Neural progenitor cell (in vitro differentiated cells): ENCODE results near the gene XAGE3. TPM values are rescaled to one million over a fixed set of nuclear protein-coding genes. Genes with fewer than 3 reads are reported as not detected.
"Not testable (repeated sequence)": the region's sequence is repeated elsewhere in the genome, so short reads cannot be mapped to it uniquely, and the experiment has no call there.

Experiments used
- DNase-seq: peaks from one replicate; pipeline ENCODE4 v3.0.0-alpha.2; 2016; ENCODE audit warnings: low spot score
- H2AFZ ChIP-seq: fragments of 200-600 bp; sonication (generic); replicated peaks from 2 replicates; pipeline ENCODE4 v1.6.1; 2016; ENCODE audit warnings: antibody characterized with exemption
- H3F3A ChIP-seq: fragments of 200-600 bp; sonication (generic); 2 replicates; pipeline ENCODE4 v1.6.1; 2016; ENCODE audit warnings: antibody characterized with exemption, low read depth
- H3K27ac ChIP-seq: fragments of 200-600 bp; sonication (generic); 2 replicates; pipeline ENCODE4 v1.5.1; 2016; ENCODE audit warnings: mild to moderate bottlenecking
- H3K27me3 ChIP-seq: fragments of 200-600 bp; sonication (generic); 2 replicates; pipeline ENCODE4 v1.6.1; 2016; ENCODE audit warnings: mild to moderate bottlenecking, moderate library complexity
- H3K36me3 ChIP-seq: fragments of 200-600 bp; sonication (generic); 2 replicates; pipeline ENCODE4 v1.5.1; 2016
- H3K4me1 ChIP-seq: fragments of 200-600 bp; sonication (generic); 2 replicates; pipeline ENCODE4 v1.6.1; 2016; ENCODE audit warnings: mixed run types
- H3K4me2 ChIP-seq: fragments of 200-600 bp; sonication (generic); 2 replicates; pipeline ENCODE4 v1.6.1; 2016
- H3K4me3 ChIP-seq: fragments of 200-600 bp; sonication (generic); 2 replicates; pipeline ENCODE4 v1.5.1; 2016
- H3K79me2 ChIP-seq: fragments of 200-600 bp; sonication (generic); 2 replicates; pipeline ENCODE4 v1.6.1; 2016; ENCODE audit warnings: low read depth
- H3K9ac ChIP-seq: fragments of 200-600 bp; sonication (generic); 2 replicates; pipeline ENCODE4 v1.6.1; 2016
- H3K9me3 ChIP-seq: fragments of 200-600 bp; sonication (generic); 2 replicates; pipeline ENCODE4 v1.5.1; 2016; ENCODE audit warnings: low read depth
- H4K20me1 ChIP-seq: fragments of 200-600 bp; sonication (generic); 2 replicates; pipeline ENCODE4 v1.6.1; 2016; ENCODE audit warnings: low read depth
- H3K27ac Mint-ChIP-seq: 3 replicates; pipeline ENCODE4 v1.8.0; 2021; ENCODE audit warnings: mixed read lengths
- H3K27me3 Mint-ChIP-seq: 2 replicates; pipeline ENCODE4 v1.8.0; 2022; ENCODE audit warnings: low read depth, mild to moderate bottlenecking, inconsistent platforms, moderate library complexity, mixed read lengths; ENCODE audit not compliant: insufficient read depth
- H3K36me3 Mint-ChIP-seq: 3 replicates; pipeline ENCODE4 v1.8.0; 2021; ENCODE audit warnings: mixed read lengths
- H3K4me1 Mint-ChIP-seq: 3 replicates; pipeline ENCODE4 v1.8.0; 2021; ENCODE audit warnings: mixed read lengths
- H3K4me3 Mint-ChIP-seq: 3 replicates; pipeline ENCODE4 v1.8.0; 2021; ENCODE audit warnings: mild to moderate bottlenecking, moderate library complexity, mixed read lengths
- H3K9me3 Mint-ChIP-seq: 3 replicates; pipeline ENCODE4 v1.8.0; 2020; ENCODE audit warnings: mixed read lengths
- EZH2 ChIP-seq: fragments of 200-600 bp; sonication (generic); IDR thresholded peaks from 2 replicates; pipeline ENCODE4 v1.6.1; 2017; ENCODE audit warnings: antibody characterized with exemption, mild to moderate bottlenecking, moderate library complexity
- EZH2phosphoT487 ChIP-seq: fragments of 200-600 bp; sonication (generic); IDR thresholded peaks from 2 replicates; pipeline ENCODE4 v1.6.1; 2017; ENCODE audit warnings: antibody characterized with exemption
- total RNA-seq: library from RNA; depleted of rRNA; stranded (reverse); fragments of >200 nt; gene quantifications from 2 replicates; pipeline ENCODE4 v1.2.3, GENCODE V29; 2015; ENCODE audit warnings: low replicate concordance
- TF ChIP-seq, protein P1 (sequence below): fragments of 200-600 bp; sonication (generic); IDR thresholded peaks from 2 replicates; pipeline ENCODE4 v1.5.1; 2017; ENCODE audit warnings: antibody characterized with exemption, mild to moderate bottlenecking

Gene XAGE3, protein sequence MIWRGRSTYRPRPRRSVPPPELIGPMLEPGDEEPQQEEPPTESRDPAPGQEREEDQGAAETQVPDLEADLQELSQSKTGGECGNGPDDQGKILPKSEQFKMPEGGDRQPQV
- not detected in 2 replicates for total RNA-seq

DNA sequence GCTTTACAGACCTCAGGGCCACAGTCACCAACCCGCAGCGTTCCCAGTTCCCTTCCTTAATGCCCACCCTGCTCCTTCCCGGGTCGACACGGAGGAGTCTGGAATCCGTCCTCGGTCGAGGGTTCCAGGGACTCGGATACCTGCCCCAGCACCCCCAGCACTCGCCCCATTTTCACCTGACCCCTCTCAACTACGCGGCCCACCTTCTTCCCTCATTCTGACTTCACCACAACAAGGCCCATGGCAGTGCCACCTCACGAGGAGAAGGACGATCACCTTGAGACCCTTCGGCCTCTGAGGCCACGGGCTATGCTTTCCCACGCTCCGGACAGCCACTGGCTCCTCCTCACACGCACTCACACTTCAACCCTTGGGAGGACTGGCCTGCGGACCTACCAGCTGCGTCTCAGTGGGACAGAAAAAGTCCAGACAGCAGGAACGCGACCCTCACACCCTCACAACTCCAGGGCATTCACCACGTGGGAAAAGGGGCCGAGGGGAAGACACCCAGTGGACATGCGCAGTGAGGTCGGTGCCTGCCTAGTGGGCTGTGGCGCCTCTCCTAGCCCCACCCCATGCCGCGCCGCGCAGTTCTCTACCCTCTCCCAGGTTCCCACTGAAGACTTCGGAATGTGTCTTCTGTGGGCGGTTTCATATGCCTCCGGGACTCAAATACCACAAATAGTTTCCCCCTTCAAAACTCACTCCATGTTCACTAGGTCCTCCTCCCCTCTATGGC, at the start of gene XAGE3:
Gene XAGE3 (minus strand): TSS at position 474 of the 739 bp plus-strand sequence. CDS start 950 bp downstream, outside the sequence.
- TF ChIP-seq EZH2, result no peak
- TF ChIP-seq, protein P1, sequence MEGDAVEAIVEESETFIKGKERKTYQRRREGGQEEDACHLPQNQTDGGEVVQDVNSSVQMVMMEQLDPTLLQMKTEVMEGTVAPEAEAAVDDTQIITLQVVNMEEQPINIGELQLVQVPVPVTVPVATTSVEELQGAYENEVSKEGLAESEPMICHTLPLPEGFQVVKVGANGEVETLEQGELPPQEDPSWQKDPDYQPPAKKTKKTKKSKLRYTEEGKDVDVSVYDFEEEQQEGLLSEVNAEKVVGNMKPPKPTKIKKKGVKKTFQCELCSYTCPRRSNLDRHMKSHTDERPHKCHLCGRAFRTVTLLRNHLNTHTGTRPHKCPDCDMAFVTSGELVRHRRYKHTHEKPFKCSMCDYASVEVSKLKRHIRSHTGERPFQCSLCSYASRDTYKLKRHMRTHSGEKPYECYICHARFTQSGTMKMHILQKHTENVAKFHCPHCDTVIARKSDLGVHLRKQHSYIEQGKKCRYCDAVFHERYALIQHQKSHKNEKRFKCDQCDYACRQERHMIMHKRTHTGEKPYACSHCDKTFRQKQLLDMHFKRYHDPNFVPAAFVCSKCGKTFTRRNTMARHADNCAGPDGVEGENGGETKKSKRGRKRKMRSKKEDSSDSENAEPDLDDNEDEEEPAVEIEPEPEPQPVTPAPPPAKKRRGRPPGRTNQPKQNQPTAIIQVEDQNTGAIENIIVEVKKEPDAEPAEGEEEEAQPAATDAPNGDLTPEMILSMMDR, result no peak
- TF ChIP-seq EZH2phosphoT487, result no peak
- Histone ChIP-seq H3K79me2 (no peaks in the 10 kb centered on the region), H3K4me1 (no peaks in the 10 kb centered on the region), H2AFZ (no peak within 1 kb of the TSS), H3F3A (no peaks in the 10 kb centered on the region), H3K9me3 (peaks cover 3% of the 10 kb centered on the region), H4K20me1 (no peaks in the 10 kb centered on the region), H3K4me3 (no peak within 1 kb of the TSS), H3K27me3 (peaks cover 13% of the 10 kb centered on the region), H3K36me3 (no peaks in the 10 kb centered on the region), H3K4me2 (no peak within 1 kb of the TSS), H3K27ac (no peak within 1 kb of the TSS), H3K9ac (no peak within 1 kb of the TSS)
- H3K27ac Mint-ChIP-seq, result no peak within 1 kb of the TSS
- peaks cover 3% of the 10 kb centered on the region for H3K27me3 Mint-ChIP-seq
- H3K36me3 Mint-ChIP-seq, result no peaks in the 10 kb centered on the region
- no peak within 1 kb of the TSS for H3K4me3 Mint-ChIP-seq
- H3K4me1 Mint-ChIP-seq, result no peaks in the 10 kb centered on the region
- DNase-seq, result no peak
- peaks cover 5% of the 10 kb centered on the region for H3K9me3 Mint-ChIP-seq

DNA sequence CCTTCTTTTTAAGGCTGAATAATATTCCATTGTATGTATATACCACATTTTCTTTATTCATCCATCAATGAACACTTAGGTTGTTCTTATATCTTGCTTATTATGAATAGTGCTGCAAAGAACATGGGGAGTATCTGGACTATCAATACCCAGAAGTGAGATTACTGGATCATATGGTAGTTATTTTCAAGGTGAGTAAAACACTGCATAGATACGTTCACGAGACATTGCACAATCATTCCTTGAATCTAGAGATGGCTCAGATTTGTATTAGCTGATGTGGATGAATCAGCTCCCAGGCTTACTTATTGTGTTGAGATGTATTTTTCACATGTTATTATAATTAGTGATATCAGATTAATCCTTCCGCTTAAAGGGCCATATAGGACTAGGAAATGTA, 46.8 kb upstream of the XAGE3 start:
- H3K4me1 Mint-ChIP-seq, H3K4me2 ChIP-seq, DNase-seq, H3K36me3 Mint-ChIP-seq, H4K20me1 ChIP-seq, H3K9ac ChIP-seq, H3K9me3 Mint-ChIP-seq, H3K36me3 ChIP-seq, H3K9me3 ChIP-seq, H3K27me3 ChIP-seq, H3K4me1 ChIP-seq, H3K79me2 ChIP-seq, H3K27ac ChIP-seq, H3F3A ChIP-seq, H2AFZ ChIP-seq, H3K27me3 Mint-ChIP-seq, H3K4me3 Mint-ChIP-seq, H3K27ac Mint-ChIP-seq, H3K4me3 ChIP-seq: not testable (repeated sequence)

DNA sequence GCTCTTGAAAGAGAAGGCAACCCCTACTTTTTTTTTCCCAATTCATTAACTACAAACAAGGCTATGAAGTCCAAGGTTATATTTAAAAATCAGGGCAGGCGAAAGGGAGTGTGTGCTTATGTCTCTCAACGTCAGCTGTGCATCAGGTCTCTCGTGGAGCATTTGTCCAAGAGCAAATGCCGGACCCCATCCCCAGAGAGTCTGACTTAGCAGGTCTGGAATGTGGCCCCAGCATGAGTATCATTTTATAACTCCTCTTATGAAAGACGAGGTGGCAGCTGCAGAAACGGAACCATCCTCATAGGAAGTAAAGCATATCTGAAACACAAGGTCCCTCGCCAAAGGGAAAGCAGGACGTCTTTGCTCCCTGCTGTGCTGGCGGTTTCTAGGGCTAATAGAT, 45.8 kb upstream of the XAGE3 start:
- DNase-seq, H3K9me3 ChIP-seq, H3K36me3 Mint-ChIP-seq, H3K9ac ChIP-seq, H3K27ac ChIP-seq, H3K36me3 ChIP-seq, H3K4me3 Mint-ChIP-seq, H3K27me3 Mint-ChIP-seq, H3F3A ChIP-seq, H3K79me2 ChIP-seq, H3K4me3 ChIP-seq, H3K27ac Mint-ChIP-seq, H3K4me1 ChIP-seq, H3K4me2 ChIP-seq, H3K9me3 Mint-ChIP-seq, H3K4me1 Mint-ChIP-seq, H2AFZ ChIP-seq, H3K27me3 ChIP-seq, H4K20me1 ChIP-seq: not testable (repeated sequence)

DNA sequence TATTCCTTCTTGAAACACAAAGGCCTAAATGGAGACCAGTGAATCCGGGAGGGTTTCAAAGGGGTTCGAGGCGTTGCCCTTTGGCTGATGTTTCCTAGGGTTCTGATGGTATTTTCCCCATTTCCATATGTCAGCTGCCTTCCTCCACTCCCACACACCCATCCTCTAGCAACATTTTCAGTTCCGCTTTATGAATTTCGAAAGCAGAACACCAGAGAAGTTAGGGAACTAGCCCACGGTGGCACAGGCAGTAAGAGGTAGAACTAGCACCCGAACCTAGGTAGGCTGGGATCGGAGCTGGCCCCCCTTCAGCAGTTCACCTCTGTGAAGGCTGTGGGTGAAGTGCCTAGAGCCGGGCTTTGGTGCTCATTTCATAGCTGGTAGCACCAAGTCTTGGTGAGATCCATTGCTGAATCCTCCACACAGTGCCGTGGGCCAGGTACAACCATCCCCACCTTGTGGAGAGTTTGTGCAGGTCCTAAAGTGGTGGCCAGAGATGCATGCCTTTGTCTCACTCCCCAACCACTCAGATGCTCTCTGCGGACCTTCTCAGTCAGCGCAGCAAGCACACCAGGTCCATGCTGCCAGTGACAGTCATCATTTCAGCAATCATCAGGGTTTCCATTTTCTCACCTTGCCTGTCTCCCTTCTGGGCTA, 41.6 kb upstream of the XAGE3 start:
- not testable (repeated sequence) for H4K20me1 ChIP-seq, H3K4me1 Mint-ChIP-seq, H3K9me3 ChIP-seq, H3K27me3 Mint-ChIP-seq, H3K27me3 ChIP-seq, H3K27ac Mint-ChIP-seq, H3K4me2 ChIP-seq, DNase-seq, H3K36me3 Mint-ChIP-seq, H3K9me3 Mint-ChIP-seq, H3K79me2 ChIP-seq, H3K4me3 Mint-ChIP-seq, H3K4me1 ChIP-seq, H3K36me3 ChIP-seq, H3K27ac ChIP-seq, H2AFZ ChIP-seq, H3K9ac ChIP-seq, H3K4me3 ChIP-seq, H3F3A ChIP-seq

DNA sequence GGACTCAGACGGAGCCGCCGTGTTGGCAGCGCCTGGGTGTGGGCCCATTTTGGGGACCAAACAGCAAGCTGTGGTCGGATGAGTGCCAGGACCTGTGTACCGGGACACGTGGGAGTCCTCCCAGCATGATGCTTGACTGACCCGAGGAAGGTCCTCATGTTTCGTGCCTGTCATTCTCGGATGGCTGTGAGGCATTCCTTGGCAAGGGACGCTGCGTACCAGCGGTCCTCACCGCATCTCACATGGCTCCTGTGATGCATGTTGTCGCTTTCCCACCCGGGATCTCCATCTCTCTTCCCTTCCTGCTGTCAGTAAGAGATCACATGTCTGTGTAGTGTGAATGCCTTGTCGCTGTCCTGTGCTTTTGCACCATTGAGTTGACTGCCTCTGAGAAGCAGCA, 40.0 kb upstream of the XAGE3 start:
- H3K27me3 ChIP-seq, H3K9ac ChIP-seq, H3K4me3 Mint-ChIP-seq, H3K27me3 Mint-ChIP-seq, H3K9me3 Mint-ChIP-seq, DNase-seq, H3K4me2 ChIP-seq, H3K36me3 Mint-ChIP-seq, H2AFZ ChIP-seq, H4K20me1 ChIP-seq, H3K36me3 ChIP-seq, H3K4me1 Mint-ChIP-seq, H3K79me2 ChIP-seq, H3K4me1 ChIP-seq, H3K27ac ChIP-seq, H3K4me3 ChIP-seq, H3K27ac Mint-ChIP-seq, H3F3A ChIP-seq, H3K9me3 ChIP-seq: not testable (repeated sequence)

DNA sequence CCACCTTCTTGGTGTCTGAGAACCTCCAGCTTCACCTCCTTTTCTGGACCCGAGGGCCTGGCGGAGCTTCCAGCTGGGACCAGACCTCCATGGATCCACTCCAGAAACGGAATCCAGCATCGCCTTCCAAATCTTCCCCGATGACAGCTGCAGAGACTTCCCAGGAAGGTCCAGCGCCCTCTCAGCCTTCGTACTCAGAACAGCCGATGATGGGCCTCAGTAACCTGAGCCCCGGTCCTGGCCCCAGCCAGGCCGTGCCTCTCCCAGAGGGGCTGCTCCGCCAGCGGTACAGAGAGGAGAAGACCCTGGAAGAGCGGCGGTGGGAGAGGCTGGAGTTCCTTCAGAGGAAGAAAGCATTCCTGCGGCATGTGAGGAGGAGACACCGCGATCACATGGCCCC, 39.3 kb upstream of the XAGE3 start:
- not testable (repeated sequence) for H3K4me3 Mint-ChIP-seq, H3K4me1 ChIP-seq, H3F3A ChIP-seq, H3K27ac Mint-ChIP-seq, H3K79me2 ChIP-seq, DNase-seq, H3K27me3 ChIP-seq, H2AFZ ChIP-seq, H3K9me3 Mint-ChIP-seq, H3K27ac ChIP-seq, H3K9ac ChIP-seq, H3K27me3 Mint-ChIP-seq, H3K36me3 ChIP-seq, H3K4me2 ChIP-seq, H3K4me3 ChIP-seq, H3K4me1 Mint-ChIP-seq, H4K20me1 ChIP-seq, H3K9me3 ChIP-seq, H3K36me3 Mint-ChIP-seq

DNA sequence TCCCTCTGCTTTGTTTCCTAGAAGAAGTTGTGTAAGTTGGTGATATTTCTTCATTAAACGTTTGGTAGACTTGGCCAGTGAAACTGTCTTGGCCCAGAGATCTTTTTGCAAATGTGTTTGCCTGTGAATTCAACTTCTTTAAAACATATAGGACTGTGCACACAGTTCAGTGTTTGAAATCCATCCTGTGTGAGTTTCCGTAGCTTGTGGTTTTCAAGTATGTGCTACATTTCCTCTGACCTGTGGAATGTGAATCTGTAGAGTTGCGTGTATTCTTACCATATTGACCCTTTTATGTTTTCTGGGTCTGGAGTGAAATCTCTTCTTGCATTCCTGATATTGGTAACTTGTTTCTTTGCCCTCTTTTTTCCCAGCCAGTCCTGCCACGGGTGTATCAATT, 38.2 kb upstream of the XAGE3 start:
- not testable (repeated sequence) for H3K4me2 ChIP-seq, H3K9ac ChIP-seq, H3K4me3 ChIP-seq, DNase-seq, H3K9me3 Mint-ChIP-seq, H3K4me3 Mint-ChIP-seq, H3K36me3 Mint-ChIP-seq, H3K9me3 ChIP-seq, H3K27me3 ChIP-seq, H3K36me3 ChIP-seq, H2AFZ ChIP-seq, H3K27ac ChIP-seq, H3F3A ChIP-seq, H4K20me1 ChIP-seq, H3K4me1 ChIP-seq, H3K4me1 Mint-ChIP-seq, H3K79me2 ChIP-seq, H3K27me3 Mint-ChIP-seq, H3K27ac Mint-ChIP-seq
